ENCODE data around the gene SPEF2.

The SPEF2 gene

DNA sequence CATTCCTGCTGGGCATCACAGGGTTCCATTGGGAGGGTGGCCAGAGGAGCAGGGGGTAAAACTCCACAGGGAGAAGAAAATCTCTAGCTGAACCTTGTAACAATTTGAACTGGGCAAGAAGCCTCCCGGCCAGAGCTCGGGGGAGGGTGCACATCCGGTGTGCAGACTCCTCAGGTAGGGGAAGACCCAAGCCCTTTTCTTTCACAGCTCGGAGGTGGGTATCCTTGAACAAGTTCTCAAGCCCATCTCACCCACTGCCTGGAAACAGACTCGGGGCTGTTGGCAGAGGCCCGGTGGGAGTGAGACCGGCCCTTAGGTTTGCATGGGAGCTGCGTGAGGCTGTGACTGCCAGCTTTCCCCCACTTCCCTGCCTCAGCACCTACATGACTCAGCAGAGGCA, 127.5 kb downstream of the SPEF2 start:
- Histone ChIP-seq H3K4me3 (ENCODE audit: low read length) (no peak overlapping the region), H3K9me2 (replicated peaks; ENCODE audit: control insufficient read depth, low read length) (no peaks in the 10 kb centered on the region), H3K4me2 (ENCODE audit: low read length) (no peak overlapping the region), H3K4me1 (ENCODE audit: control insufficient read depth, low read length) (no peaks in the 10 kb centered on the region), H3K79me2 (ENCODE audit: control insufficient read depth, low read length) (no peaks in the 10 kb centered on the region), H3K9me3 (ENCODE audit: control insufficient read depth, insufficient read depth, low read length) (no peaks in the 10 kb centered on the region), H4K20me1 (ENCODE audit: control insufficient read depth, insufficient read depth, low read depth, low read length) (no peaks in the 10 kb centered on the region), H3F3A (ENCODE audit: control insufficient read depth, insufficient read depth) (no peaks in the 10 kb centered on the region), H3K36me3 (ENCODE audit: control insufficient read depth, low read length) (no peaks in the 10 kb centered on the region), H3K27me3 (ENCODE audit: control insufficient read depth, low read length) (no peaks in the 10 kb centered on the region), H3K27ac (ENCODE audit: low read depth, low read length) (no peak overlapping the region)
- TF ChIP-seq, protein P1, sequence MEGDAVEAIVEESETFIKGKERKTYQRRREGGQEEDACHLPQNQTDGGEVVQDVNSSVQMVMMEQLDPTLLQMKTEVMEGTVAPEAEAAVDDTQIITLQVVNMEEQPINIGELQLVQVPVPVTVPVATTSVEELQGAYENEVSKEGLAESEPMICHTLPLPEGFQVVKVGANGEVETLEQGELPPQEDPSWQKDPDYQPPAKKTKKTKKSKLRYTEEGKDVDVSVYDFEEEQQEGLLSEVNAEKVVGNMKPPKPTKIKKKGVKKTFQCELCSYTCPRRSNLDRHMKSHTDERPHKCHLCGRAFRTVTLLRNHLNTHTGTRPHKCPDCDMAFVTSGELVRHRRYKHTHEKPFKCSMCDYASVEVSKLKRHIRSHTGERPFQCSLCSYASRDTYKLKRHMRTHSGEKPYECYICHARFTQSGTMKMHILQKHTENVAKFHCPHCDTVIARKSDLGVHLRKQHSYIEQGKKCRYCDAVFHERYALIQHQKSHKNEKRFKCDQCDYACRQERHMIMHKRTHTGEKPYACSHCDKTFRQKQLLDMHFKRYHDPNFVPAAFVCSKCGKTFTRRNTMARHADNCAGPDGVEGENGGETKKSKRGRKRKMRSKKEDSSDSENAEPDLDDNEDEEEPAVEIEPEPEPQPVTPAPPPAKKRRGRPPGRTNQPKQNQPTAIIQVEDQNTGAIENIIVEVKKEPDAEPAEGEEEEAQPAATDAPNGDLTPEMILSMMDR (IDR thresholded peaks at IDR 0.05; ENCODE audit: low read depth, low read length, poor library complexity, severe bottlenecking), result no peak
- no peak for TF ChIP-seq EZH2phosphoT487 (IDR thresholded peaks at IDR 0.05; ENCODE audit: borderline replicate concordance, low read length)

DNA sequence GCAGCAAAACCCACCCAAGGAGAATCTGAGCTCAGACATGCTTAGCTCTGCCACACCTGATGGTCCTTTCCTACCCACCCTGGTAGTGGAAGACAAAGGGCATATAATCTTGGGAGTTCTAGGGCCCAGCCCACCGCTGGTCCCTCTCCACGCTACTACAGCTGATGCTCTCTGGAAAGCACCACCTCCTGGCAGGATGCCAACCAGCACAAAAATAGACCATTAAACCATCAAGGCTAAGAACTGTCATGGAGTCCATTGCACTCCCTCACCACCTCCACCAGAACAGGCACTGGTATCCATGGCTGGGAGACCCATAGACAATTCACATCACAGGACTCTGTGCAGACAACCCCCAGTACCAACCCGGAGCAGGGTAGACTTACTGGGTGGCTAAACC, 128.0 kb downstream of the SPEF2 start:
- no peaks in the 10 kb centered on the region for H3K79me2 ChIP-seq (ENCODE audit: control insufficient read depth, low read length)
- no peaks in the 10 kb centered on the region for H3K9me3 ChIP-seq (ENCODE audit: control insufficient read depth, insufficient read depth, low read length)
- no peaks in the 10 kb centered on the region for H3K9me2 ChIP-seq (replicated peaks; ENCODE audit: control insufficient read depth, low read length)
- H3K4me3 ChIP-seq (ENCODE audit: low read length), result no peak overlapping the region
- no peaks in the 10 kb centered on the region for H3K27me3 ChIP-seq (ENCODE audit: control insufficient read depth, low read length)
- no peak overlapping the region for H3K4me2 ChIP-seq (ENCODE audit: low read length)
- no peak for TF ChIP-seq EZH2phosphoT487 (IDR thresholded peaks at IDR 0.05; ENCODE audit: borderline replicate concordance, low read length)
- TF ChIP-seq, protein P1 (IDR thresholded peaks at IDR 0.05; ENCODE audit: low read depth, low read length, poor library complexity, severe bottlenecking), result no peak
- H4K20me1 ChIP-seq (ENCODE audit: control insufficient read depth, insufficient read depth, low read depth, low read length), result no peaks in the 10 kb centered on the region
- no peak overlapping the region for H3K27ac ChIP-seq (ENCODE audit: low read depth, low read length)
- H3K36me3 ChIP-seq (ENCODE audit: control insufficient read depth, low read length), result no peaks in the 10 kb centered on the region
- no peaks in the 10 kb centered on the region for H3F3A ChIP-seq (ENCODE audit: control insufficient read depth, insufficient read depth)
- no peaks in the 10 kb centered on the region for H3K4me1 ChIP-seq (ENCODE audit: control insufficient read depth, low read length)

DNA sequence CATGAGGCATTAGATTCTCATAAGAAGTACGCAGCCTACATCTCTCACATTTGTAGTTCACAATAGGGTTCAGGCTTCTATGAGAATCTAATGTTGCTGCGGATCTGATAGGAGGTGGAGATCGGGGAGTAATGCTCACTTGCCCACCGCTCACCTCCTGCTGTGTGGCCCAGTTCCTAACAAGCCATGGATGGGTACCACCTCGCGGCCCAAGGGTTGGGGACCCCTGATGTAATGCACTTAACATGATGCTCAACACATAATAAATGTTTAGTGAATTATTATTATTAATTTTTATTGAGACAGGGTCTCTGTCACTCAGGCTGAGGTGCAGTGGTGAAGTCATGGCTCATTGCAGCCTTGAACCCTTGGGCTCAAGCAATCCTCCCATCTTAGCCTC, 134.3 kb downstream of the SPEF2 start:
- H3K36me3 ChIP-seq (ENCODE audit: control insufficient read depth, low read length), result no peaks in the 10 kb centered on the region
- H3K27me3 ChIP-seq (ENCODE audit: control insufficient read depth, low read length), result no peaks in the 10 kb centered on the region
- H3K27ac ChIP-seq (ENCODE audit: low read depth, low read length), result no peak overlapping the region
- H3K9me3 ChIP-seq (ENCODE audit: control insufficient read depth, insufficient read depth, low read length), result no peaks in the 10 kb centered on the region
- no peaks in the 10 kb centered on the region for H3K9me2 ChIP-seq (replicated peaks; ENCODE audit: control insufficient read depth, low read length)
- no peaks in the 10 kb centered on the region for H3K79me2 ChIP-seq (ENCODE audit: control insufficient read depth, low read length)
- no peak for TF ChIP-seq EZH2phosphoT487 (IDR thresholded peaks at IDR 0.05; ENCODE audit: borderline replicate concordance, low read length)
- TF ChIP-seq, protein P1 (IDR thresholded peaks at IDR 0.05; ENCODE audit: low read depth, low read length, poor library complexity, severe bottlenecking), result no peak
- no peaks in the 10 kb centered on the region for H3K4me1 ChIP-seq (ENCODE audit: control insufficient read depth, low read length)
- no peaks in the 10 kb centered on the region for H4K20me1 ChIP-seq (ENCODE audit: control insufficient read depth, insufficient read depth, low read depth, low read length)
- H3K4me2 ChIP-seq (ENCODE audit: low read length), result no peak overlapping the region
- no peak overlapping the region for H3K4me3 ChIP-seq (ENCODE audit: low read length)
- H3F3A ChIP-seq (ENCODE audit: control insufficient read depth, insufficient read depth), result no peaks in the 10 kb centered on the region

DNA sequence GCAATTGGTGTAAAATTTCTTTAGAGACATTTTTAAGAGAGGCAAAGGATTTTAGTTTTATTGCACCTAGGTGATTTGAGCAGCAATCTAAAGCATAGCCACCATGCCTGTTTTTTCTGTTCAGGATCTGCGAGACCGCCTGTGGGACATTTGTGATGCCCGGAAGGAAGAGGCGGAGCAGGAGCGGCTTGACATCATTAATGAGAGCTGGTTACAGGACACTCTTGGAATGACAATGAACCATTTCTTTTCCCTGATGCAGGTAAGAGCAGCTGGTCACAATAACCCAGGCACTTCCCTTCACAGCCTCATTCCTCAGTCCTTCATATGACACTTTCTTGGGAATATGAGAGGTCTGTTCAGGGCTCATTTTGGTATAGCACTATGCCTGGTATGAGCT, 135.8 kb downstream of the SPEF2 start:
- Histone ChIP-seq H3K4me3 (ENCODE audit: low read length) (no peak overlapping the region), H3K79me2 (ENCODE audit: control insufficient read depth, low read length) (no peaks in the 10 kb centered on the region), H3K27ac (ENCODE audit: low read depth, low read length) (no peak overlapping the region), H3K4me1 (ENCODE audit: control insufficient read depth, low read length) (no peaks in the 10 kb centered on the region), H3K27me3 (ENCODE audit: control insufficient read depth, low read length) (no peaks in the 10 kb centered on the region), H3K9me2 (replicated peaks; ENCODE audit: control insufficient read depth, low read length) (no peaks in the 10 kb centered on the region), H3K4me2 (ENCODE audit: low read length) (no peak overlapping the region), H3F3A (ENCODE audit: control insufficient read depth, insufficient read depth) (no peaks in the 10 kb centered on the region), H3K36me3 (ENCODE audit: control insufficient read depth, low read length) (no peaks in the 10 kb centered on the region), H4K20me1 (ENCODE audit: control insufficient read depth, insufficient read depth, low read depth, low read length) (no peaks in the 10 kb centered on the region), H3K9me3 (ENCODE audit: control insufficient read depth, insufficient read depth, low read length) (no peaks in the 10 kb centered on the region)
- TF ChIP-seq EZH2phosphoT487 (IDR thresholded peaks at IDR 0.05; ENCODE audit: borderline replicate concordance, low read length), result no peak
- TF ChIP-seq, protein P1 (IDR thresholded peaks at IDR 0.05; ENCODE audit: low read depth, low read length, poor library complexity, severe bottlenecking), result no peak

All from DOHH2 (cell line).